ENCODE results near the gene RNF207.

RNF207 gene

DNA sequence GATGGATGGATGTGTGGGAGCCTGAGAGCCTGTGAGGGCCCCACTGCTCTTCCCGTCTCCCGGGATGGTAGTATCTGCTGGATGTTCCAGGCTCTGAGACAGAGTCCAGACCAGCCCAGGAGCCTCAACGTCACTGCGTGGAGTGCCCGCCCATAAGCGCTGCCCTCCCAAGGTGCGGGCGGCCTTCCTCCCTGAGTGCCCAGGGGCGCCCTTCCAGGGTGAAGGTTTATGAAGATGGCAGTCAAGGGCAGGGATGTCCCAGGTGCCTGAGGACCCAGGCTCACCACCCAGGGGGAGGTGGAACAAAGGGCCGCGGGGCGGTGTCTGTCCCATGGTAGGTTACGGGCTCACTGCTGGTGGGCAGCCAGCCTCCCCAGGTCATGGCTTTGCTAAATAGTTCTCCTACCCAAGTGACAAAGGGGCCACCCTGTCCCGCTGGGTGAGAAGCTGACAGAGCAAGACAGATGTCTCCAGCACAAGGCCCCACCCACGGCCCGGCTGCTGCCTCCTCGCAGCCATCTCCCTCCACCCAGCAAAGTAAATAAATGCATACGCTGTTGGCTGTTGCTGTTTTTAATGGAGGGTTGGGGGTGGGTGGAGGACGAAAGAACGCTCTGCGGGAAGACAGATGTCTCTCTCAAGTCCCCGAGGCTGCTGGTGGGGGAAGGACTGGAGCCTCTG lies 63.9 kb downstream of the RNF207 start:
- DNase-seq, result no peak

- no peak for DNase-seq
Observed at GRCh38 chr1:6270401-6270800, 64.5 kb downstream of the RNF207 start.
